Thymus (tissue), 11 donors: ENCODE data around the gene SMPD3. TPM values are rescaled to one million over a fixed set of nuclear protein-coding genes. Genes with fewer than 3 reads are reported as not detected.

ENCODE experiments used
- DNase-seq, 9 donors: peaks; one replicate each; pipeline ENCODE4 v3.0.0-alpha.2; 2013; ENCODE audit warnings: low spot score in 9 of 9, low read depth in 6 of 9, missing footprints in 1 of 9
- H3K27ac ChIP-seq, 2 donors: one replicate each; pipeline ENCODE4 v1.5.1; 2013; ENCODE audit warnings: control low read depth in 1 of 2, low read depth in 1 of 2, low read length in 1 of 2, mild to moderate bottlenecking in 1 of 2, moderate library complexity in 1 of 2
- H3K27me3 ChIP-seq, 2 donors: one replicate each; pipeline ENCODE4 v1.5.1; 2013; ENCODE audit warnings: low read length in 1 of 2; ENCODE audit not compliant: control insufficient read depth in 2 of 2, insufficient read depth in 1 of 2
- H3K36me3 ChIP-seq, 2 donors: one replicate each; pipeline ENCODE4 v1.5.1; 2013; ENCODE audit warnings: low read length in 1 of 2, mild to moderate bottlenecking in 1 of 2, moderate library complexity in 1 of 2; ENCODE audit not compliant: control insufficient read depth in 2 of 2, insufficient read depth in 2 of 2
- H3K4me1 ChIP-seq, 2 donors: one replicate each; pipeline ENCODE4 v1.5.1; 2013; ENCODE audit warnings: low read length in 2 of 2; ENCODE audit not compliant: control insufficient read depth in 2 of 2, insufficient read depth in 2 of 2
- H3K4me3 ChIP-seq, 2 donors: one replicate each; pipeline ENCODE4 v1.5.1; 2013; ENCODE audit warnings: low read length in 2 of 2, control low read depth in 1 of 2, mild to moderate bottlenecking in 1 of 2
- H3K9me3 ChIP-seq, 2 donors: one replicate each; pipeline ENCODE4 v1.5.1; 2013; ENCODE audit warnings: low read length in 1 of 2, mild to moderate bottlenecking in 1 of 2; ENCODE audit not compliant: control insufficient read depth in 2 of 2, insufficient read depth in 1 of 2
- WGBS: extraction: QIAGEN DNeasy Blood & Tissue Kit; methylation state at CpG from one replicate; pipeline ENCODE4 v1.1.7; 2013; 5-methylcytosine and 5-hydroxymethylcytosine counted together
- polyA plus RNA-seq: library from polyadenylated mRNA; stranded (reverse); fragments of 200-250 nt; gene quantifications from one replicate; pipeline ENCODE4 v1.2.3, GENCODE V29; 2013
- total RNA-seq: library from RNA; stranded (reverse); fragments of 120-200 nt; gene quantifications from one replicate; pipeline ENCODE4 v1.2.4, GENCODE V29; 2013
- donor health status: healthy.

Gene SMPD3
- total and polyA plus RNA-seq, 2 donors: 21.8 to 120 TPM

- peaks cover 0 to 6% of the 10 kb centered on the region in 2 donors for H3K27me3 ChIP-seq
- H3K27ac ChIP-seq: no peak overlapping the region
- WGBS: 98% methylated on average over 9 of the region's 9 CpGs
- H3K4me3 ChIP-seq: no peak overlapping the region
- no peak for DNase-seq
- H3K9me3 ChIP-seq: peaks cover 0 to 4% of the 10 kb centered on the region in 2 donors
- H3K36me3 ChIP-seq: peaks cover 0 to 6% of the 10 kb centered on the region in 2 donors
- H3K4me1 ChIP-seq: peaks cover 73 to 100% of the 10 kb centered on the region in 2 donors
Observed at GRCh38 chr16:68374961-68375660, 73.2 kb downstream of the SMPD3 start.

- Histone ChIP-seq H3K4me3 (no peak overlapping the region), H3K4me1 (peaks cover 69 to 100% of the 10 kb centered on the region in 2 donors), H3K36me3 (peaks cover 0 to 6% of the 10 kb centered on the region in 2 donors), H3K9me3 (peaks cover 0 to 4% of the 10 kb centered on the region in 2 donors), H3K27me3 (peaks cover 0 to 6% of the 10 kb centered on the region in 2 donors), H3K27ac (no peak overlapping the region)
- DNase-seq: no peak
- 94% methylated on average over 10 of the region's 10 CpGs for WGBS
Observed at GRCh38 chr16:68374246-68374805, 74.0 kb downstream of the SMPD3 start.

- no peak for DNase-seq
- Histone ChIP-seq H3K4me3 (no peak overlapping the region), H3K36me3 (peaks cover under 1 to 6% of the 10 kb centered on the region in 2 donors), H3K27me3 (peaks cover 0 to 6% of the 10 kb centered on the region in 2 donors), H3K4me1 (peaks cover 64 to 100% of the 10 kb centered on the region in 2 donors), H3K9me3 (peaks cover 0 to 4% of the 10 kb centered on the region in 2 donors), H3K27ac (no peak overlapping the region)
- 96% methylated on average over 18 of the region's 18 CpGs for WGBS
Observed at GRCh38 chr16:68373528-68374245, 74.6 kb downstream of the SMPD3 start.

- Histone ChIP-seq H3K9me3 (peaks cover 0 to 4% of the 10 kb centered on the region in 2 donors), H3K4me3 (no peak overlapping the region), H3K36me3 (peaks cover 8 to 15% of the 10 kb centered on the region in 2 donors), H3K4me1 (peaks cover 62 to 99% of the 10 kb centered on the region in 2 donors), H3K27me3 (peaks cover 0 to 6% of the 10 kb centered on the region in 2 donors), H3K27ac (no peak overlapping the region)
- 98% methylated on average over 8 of the region's 8 CpGs for WGBS
- DNase-seq: no peak
Observed at GRCh38 chr16:68372806-68373205, 75.5 kb downstream of the SMPD3 start.

GRCh38 chr16:68372381-68372720 lies 76.0 kb downstream of the SMPD3 start:
- H3K4me3 ChIP-seq: no peak overlapping the region
- DNase-seq: no peak
- peaks cover 13 to 20% of the 10 kb centered on the region in 2 donors for H3K36me3 ChIP-seq
- over 99% methylated on average over 3 of the region's 3 CpGs for WGBS
- H3K9me3 ChIP-seq: peaks cover 0 to 4% of the 10 kb centered on the region in 2 donors
- peaks cover 0 to 6% of the 10 kb centered on the region in 2 donors for H3K27me3 ChIP-seq
- peaks cover 61 to 99% of the 10 kb centered on the region in 2 donors for H3K4me1 ChIP-seq
- H3K27ac ChIP-seq: no peak overlapping the region

- no peak for DNase-seq
- H3K4me3 ChIP-seq: no peak overlapping the region
Observed at GRCh38 chr16:68371706-68372380, 76.5 kb downstream of the SMPD3 start.

GRCh38 chr16:68371276-68371651 lies 77.0 kb downstream of the SMPD3 start:
- H3K27ac ChIP-seq: peak overlapping the region; percentile 89 to 94
- H3K4me3 ChIP-seq: peak overlapping the region; percentile 62 to 74
- peaks cover 0 to 4% of the 10 kb centered on the region in 2 donors for H3K9me3 ChIP-seq
- 96% methylated on average over 27 of the region's 27 CpGs for WGBS
- peaks cover 51 to 99% of the 10 kb centered on the region in 2 donors for H3K4me1 ChIP-seq
- DNase-seq: no peak
- H3K27me3 ChIP-seq: peaks cover 0 to 6% of the 10 kb centered on the region in 2 donors
- H3K36me3 ChIP-seq: peaks cover 15 to 27% of the 10 kb centered on the region in 2 donors

More at GRCh38 chr16:68371706-68372380, 76.5 kb downstream of the SMPD3 start:
- 98% methylated on average over 40 of the region's 40 CpGs for WGBS
- H3K27me3 ChIP-seq: peaks cover 0 to 6% of the 10 kb centered on the region in 2 donors
- H3K27ac ChIP-seq: no peak overlapping the region
- peaks cover 13 to 23% of the 10 kb centered on the region in 2 donors for H3K36me3 ChIP-seq
- peaks cover 55 to 99% of the 10 kb centered on the region in 2 donors for H3K4me1 ChIP-seq
- H3K9me3 ChIP-seq: peaks cover 0 to 4% of the 10 kb centered on the region in 2 donors

- peak overlapping the region; percentile 62 to 74 for H3K4me3 ChIP-seq
- H3K4me1 ChIP-seq: peaks cover 50 to 99% of the 10 kb centered on the region in 2 donors
- peaks cover 19 to 33% of the 10 kb centered on the region in 2 donors for H3K36me3 ChIP-seq
- peaks cover 0 to 7% of the 10 kb centered on the region in 2 donors for H3K9me3 ChIP-seq
- DNase-seq: peak in 4 of 9 donors; percentile 67 to 89 (median 77)
- peaks cover 0 to 6% of the 10 kb centered on the region in 2 donors for H3K27me3 ChIP-seq
- WGBS: 32% methylated on average over 32 of the region's 32 CpGs
- H3K27ac ChIP-seq: peak overlapping the region; percentile 89 to 94
Observed at GRCh38 chr16:68370581-68371275, 77.6 kb downstream of the SMPD3 start.
